HG03432 (cell line): Measurements from ENCODE around the gene LRMDA.
"Not testable (repeated sequence)": the region's sequence is repeated elsewhere in the genome, so short reads cannot be mapped to it uniquely, and the experiment has no call there.

Experiments
- ATAC-seq: cut with Tn5 transposase; IDR thresholded peaks from one replicate; pipeline ENCODE4 v1.9.1; 2021; ENCODE audit warnings: mild to moderate bottlenecking, moderate library complexity; ENCODE audit not compliant: unreplicated experiment

Gene LRMDA

DNA sequence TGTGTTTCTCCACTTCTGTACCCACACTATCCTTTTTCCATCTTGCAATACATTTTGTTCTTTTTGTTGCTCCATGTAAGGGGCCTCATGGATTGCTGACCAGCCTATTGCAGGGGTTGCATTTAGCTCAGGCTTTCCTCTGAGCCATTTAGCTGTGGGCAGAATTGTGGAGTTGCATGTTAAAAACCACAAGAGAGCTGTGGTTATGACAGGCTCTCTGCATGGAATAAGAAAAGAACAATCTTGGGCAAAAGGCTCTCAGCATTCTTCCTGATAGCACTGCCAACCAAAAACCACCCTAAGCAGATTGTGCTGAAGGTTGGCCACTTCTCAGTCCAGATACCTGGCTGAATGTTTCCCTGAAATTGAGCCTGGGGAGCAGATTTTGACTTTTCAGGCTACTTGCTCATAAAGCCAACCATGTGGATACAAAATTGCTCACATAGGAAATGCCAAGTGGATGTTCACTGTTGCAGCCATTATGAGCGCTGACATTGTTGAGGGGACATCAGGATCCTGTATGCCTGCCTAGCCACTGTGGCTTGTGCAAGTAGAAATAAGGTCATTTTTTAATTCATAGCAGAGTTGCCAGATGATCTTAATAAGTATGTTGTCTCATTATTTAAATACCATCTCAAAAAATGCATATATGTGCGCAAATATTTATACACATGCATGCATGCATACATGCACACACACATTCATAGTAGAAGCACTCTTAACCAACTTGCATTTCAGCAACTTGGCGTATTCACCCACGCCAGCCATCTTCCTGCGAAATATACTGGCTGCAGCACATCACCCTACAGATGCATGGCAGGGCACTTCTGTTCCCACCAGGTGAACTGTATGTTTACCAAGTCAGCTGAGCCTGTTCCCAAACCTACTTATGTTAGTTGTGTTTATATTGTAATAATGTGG is 695.4 kb downstream of the LRMDA start:
- ATAC-seq = no peak

DNA sequence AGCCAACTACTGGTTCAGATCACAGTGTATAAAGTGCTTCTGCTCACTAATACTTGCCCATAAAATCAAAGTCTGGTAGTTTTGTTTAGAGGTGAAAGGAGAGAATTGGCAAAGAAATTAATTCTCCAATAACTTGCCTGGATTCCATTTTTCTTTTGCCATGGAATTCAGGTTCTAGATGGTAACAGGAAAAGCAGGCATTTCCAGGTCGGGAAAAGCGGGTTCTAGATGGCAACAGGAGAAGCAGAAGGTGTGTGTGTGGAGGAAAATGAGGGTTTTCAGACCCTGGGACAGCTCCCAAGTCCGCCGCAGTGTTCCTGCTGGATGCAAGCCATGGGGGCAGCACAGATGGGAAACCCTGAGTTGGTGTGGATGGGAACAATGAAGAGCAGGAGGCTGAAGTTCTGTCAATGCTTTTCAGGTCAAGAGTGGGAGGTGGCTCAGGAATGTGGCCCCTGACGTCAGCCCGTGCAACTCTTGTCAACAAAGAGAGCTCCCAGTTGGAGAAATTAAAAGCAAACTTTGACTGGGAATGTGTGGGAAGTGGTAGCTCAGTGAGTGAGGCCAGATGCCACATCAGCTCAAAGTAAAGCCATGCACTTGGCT is 696.7 kb downstream of the LRMDA start:
- ATAC-seq = no peak

DNA sequence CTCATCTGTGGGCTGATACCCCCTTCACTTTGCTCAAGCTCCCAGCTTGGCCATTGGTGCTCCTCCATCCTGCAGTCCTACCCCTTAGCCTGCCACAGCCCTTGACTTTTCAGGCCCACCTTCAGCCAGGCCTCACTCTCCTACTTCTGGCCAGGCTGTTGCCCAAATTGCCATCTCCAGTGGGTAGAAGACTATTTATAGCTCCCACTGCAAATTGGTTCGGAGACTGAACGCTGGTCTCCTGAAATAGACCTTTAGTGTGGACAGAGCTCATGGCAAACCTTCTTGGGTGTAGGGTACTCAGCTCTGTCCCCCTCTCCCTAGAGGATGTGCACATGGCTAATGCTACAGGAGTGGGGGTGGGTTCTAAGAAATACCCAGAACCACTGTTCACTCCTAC is 697.8 kb downstream of the LRMDA start:
- no peak for ATAC-seq

DNA sequence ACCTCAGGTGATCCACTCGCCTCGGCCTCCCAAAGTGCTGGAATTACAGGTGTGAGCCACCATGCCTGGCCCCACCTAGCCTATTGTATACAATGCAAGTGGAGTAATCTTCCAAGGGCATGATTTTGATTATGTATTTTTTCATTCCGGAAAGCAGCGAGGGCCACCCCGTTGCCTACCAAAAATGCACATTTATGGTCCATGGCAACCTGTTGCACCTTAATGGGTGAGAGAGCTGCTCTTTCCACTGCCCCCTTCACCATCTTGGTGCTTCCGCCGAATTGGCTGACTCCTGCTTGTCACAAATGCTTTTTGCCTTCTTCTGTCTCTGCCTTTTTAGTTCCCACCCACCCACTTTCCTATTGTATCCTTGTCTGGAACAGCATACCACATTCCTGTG is 699.5 kb downstream of the LRMDA start:
- no peak for ATAC-seq

DNA sequence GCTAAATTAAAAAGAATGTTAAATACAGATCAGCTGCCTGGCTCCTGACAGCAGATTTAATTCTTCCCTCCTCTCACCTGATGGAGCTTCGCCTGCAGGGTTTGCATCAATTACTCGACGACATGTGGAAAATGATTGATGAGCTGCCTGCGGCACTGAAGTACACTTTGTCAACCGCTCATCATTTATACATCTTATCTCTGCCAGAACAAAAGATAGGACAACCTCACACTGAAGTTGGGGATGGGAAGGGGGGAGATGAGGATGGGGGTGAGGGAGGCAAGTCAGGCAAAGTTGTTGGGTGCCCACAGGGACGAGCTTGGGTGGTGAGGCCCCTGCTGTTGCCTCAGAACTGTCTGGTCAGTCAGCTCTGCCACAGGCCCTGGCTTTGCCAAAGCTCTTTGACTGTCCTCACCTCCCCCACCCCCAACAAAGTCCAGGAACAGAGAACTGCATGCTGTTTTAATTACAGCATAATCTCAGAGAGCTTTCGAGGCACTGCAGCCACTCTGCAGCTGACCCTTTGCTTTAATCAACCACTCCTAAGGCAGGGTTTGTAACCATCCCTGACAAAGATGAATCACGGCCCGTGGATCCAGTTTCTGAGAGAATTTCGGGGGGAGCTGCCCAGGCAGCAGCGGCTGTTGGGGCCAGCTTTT is 702.3 kb downstream of the LRMDA start:
- no peak for ATAC-seq

DNA sequence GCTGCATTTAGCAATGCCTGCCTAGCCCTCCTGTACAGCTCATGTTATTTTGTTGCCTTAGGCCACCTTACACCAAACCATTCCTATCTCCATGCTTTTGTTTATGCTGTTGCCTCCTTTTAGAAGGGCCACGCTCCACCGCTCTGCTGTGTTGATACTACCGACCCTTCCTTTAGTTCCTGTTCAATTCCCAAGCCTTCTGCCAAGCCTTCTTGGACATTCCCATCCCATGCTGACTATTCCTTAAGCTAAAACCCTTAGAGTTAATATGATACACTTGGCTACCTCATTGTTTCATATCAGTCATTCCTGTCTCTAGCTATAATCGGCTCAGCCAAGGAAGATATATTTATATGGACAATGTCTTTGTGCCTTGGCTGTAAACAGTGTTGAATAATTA is 705.5 kb downstream of the LRMDA start:
- no peak for ATAC-seq

DNA sequence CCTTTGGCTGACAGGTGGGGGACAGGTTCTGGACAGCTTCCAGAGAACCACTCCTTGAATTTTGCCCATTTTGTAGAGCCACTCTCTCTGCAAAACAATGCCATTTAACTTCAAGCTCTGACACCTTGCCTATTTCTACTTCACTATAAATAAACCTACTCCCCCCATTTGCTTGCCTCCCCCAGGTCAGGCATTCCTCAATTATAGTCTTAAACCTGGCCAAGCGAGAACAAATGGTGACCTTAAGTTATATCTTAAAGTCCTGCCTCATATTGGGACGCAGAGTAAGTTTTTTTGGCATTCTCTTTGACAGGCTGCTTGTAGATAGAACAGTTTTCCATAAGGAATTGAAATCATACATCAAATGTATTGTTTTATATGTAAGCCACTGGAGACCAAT is 706.9 kb downstream of the LRMDA start:
- no peak for ATAC-seq

DNA sequence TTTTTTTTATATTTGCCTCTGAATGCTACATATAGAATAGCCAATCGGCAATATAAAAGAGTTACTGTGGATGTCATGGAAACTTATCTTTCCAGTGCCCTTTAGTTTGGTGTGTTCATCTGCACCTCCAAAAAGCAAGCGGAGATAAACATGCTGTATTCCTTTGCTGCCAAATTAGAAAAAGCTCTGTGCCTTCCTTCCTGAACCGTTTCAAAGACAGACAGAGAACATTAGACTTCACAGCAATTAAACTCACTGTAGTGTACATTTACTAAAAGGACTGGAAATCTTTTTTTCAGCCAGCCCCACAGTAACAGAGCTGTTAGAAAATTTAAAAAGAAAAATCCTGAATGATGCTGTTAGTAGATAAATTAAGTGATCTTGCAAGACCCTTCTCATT is 707.5 kb downstream of the LRMDA start:
- ATAC-seq = no peak

DNA sequence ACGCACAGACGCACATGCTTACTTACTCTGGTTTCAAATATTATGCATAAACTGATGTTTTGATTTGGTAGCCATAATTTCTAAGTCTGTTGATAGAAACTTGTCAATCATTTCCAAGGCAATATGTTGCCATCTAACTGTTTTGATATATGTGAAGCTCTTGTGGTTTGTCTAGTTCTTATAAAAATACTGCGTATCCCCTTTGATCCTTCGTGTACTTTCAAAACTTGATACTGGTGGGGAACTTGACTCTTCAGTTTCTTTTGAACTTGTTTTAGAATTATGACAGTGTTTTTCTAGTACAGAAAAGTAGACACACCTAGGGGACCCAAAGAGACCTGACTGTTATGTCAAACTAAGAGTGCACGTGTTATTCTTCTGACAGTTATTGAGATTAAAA is 708.0 kb downstream of the LRMDA start:
- no peak for ATAC-seq

DNA sequence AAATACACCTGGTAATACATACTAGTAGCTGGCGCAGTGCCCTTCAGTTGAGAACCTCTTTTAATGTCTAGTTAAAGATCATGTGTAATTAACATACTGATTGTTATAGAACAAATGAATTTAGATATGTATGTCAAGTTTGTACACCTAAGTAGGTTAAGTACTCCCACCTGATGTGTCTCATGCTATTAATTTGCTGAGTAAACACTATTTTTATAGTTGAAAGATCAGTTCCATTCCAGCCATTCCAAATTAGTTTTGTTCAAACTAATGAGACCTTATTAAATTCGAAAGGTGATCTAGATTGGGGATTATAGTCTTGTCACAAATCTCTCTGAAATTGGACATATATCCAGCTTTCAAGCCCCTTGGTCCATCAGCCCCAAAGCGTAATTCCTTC is 710.0 kb downstream of the LRMDA start:
- ATAC-seq = no peak

DNA sequence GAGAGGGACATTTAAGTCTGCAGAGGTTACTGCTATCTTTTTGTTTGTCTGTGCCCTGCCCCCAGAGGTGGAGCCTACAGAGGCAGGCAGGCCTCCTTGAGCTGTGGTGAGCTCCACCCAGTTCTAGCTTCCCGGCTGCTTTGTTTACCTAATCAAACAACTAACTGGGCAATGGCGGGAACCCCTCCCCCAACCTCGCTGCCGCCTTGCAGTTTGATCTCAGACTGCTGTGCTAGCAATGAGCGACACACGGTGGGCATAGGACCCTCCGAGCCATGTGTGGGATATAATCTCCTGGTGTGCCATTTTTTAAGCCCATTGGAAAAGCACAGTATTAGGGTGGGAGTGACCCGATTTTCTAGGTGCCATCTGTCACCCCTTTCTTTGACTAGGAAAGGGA is 716.8 kb downstream of the LRMDA start:
- ATAC-seq = not testable (repeated sequence)

DNA sequence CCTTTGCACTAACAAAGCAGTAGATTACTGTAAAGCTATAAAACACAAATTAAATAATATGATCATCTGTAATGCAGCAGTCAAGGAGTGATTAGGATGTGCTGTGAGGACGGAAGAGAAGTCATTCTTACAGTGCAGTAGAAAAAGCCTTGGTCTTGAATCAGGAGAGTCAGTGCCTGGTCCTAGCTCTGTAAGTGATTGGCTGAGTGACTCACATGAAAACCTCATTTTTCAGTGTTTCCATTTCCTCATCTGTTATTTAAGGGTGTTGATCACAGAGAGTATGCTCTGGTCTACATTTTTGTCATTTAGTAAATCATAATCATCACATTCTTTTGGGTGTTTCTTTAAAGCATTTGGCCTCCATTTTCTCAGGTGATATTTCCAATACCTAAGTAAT is 717.8 kb downstream of the LRMDA start:
- no peak for ATAC-seq

- no peak for ATAC-seq
These were observed 718.2 kb downstream of the LRMDA start for GRCh38 chr10:76149602-76150138.

DNA sequence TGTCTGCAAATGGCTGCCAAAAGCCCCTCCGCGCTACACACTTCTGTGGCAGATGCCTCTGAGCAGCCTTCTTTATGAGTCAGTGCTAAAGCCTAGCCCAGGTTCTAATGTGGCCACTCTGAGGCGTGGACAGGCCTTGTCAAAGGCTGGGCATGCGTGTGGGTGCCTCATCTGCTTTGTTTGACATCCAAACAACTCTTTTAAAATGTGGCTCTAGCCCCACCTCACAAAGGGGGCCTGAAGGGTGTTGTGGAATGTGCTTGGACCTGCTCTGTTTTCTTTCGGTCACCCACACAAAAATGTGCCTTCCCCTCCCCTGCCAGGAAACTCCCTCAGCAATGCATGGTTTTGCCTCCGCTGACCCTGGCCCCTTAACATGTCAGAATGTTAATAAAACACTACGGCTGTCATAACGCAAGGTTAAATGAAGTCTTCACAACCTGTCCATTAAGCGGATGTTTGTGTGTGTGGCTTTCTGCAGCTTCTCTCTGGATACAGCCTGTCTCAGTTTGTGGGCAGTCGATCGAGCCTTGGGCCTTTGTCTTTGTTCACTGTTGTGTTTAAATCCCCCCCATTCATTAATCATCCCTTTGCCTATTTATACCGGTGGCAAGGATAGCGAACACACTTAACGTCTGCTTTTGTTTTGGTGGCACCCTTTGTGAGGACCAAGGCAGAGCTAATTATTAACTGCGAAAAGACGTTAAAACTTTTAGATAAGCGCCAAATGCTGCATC is 718.9 kb downstream of the LRMDA start:
- ATAC-seq = no peak

DNA sequence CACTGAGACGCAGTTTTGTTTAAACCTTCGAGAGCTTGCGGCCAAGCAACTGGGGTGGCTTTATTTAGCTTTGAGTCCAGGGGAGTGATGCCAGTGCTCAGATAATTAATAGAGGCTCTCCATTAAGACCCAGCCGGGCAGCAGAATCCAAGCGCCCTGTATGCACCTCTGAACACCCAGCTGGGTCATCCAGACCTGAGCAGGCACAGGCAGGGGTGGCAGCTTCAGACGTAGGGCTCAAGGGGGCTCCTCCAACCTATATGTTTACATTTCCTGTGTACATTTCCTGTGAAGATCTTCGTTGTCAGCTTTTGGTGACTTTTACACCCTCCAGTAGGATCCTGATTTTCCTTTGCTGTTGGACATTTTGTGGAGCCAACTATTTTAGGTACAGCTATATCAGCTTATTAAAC is 719.5 kb downstream of the LRMDA start:
- no peak for ATAC-seq

DNA sequence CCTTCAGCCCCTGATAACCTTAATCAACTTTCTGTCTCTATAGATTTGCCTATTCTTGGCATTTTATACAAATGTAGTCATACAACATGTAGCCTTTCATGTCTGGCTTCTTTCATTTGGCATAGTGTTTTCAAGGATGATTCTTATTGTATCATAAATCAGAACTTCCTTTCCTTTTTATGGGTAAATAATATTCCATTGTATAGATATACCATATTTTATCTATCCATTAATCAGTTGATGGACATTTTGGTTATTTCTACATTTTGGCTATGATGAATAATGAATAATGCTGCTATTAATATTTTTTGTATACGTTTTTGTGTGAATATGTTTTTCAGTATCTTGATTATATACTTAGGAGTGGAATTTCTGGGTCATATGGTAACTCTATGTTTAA is 720.8 kb downstream of the LRMDA start:
- no peak for ATAC-seq

- no peak for ATAC-seq
These were observed 724.5 kb downstream of the LRMDA start for GRCh38 chr10:76155961-76156360.

DNA sequence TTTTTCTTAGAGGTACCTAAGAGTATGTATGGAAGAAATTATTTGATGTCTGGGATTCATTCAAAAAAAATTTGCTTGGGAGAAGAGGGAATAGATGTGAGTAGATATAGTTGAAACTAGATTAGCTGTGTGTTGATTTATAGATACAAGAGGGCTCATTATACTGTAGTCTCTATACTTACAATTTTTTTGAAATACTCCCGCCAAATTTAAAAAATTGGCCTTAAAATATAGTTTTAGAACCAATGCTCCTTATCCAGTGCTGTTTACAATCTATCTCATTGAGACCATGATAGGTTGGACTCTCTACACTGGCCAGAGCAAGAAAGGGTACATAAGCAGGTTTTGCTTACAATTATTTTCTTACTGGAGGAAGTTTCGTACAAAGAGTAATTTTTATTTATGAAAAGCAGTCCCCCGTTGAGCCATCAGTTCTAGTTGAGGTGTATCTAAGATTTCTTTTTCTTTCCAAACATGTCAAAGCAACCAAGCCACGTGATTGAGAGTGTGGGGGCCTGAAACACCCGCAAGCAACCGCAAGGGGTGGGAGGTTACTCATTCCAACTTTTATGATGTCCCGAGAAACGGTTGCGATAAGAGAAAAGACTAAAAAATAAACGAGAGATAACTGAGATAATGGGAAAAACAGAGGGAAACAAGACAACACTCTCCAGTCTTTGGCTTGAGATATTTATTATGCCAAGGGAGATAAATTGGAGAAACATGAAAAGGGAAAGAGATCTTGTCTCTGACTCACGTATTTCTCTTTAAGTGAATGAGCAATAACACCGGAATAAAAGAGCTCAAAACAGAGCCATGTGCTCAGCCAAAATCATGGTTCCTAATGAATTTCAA is 729.2 kb downstream of the LRMDA start:
- ATAC-seq = no peak

- no peak for ATAC-seq
These were observed 729.8 kb downstream of the LRMDA start for GRCh38 chr10:76161301-76161582.

DNA sequence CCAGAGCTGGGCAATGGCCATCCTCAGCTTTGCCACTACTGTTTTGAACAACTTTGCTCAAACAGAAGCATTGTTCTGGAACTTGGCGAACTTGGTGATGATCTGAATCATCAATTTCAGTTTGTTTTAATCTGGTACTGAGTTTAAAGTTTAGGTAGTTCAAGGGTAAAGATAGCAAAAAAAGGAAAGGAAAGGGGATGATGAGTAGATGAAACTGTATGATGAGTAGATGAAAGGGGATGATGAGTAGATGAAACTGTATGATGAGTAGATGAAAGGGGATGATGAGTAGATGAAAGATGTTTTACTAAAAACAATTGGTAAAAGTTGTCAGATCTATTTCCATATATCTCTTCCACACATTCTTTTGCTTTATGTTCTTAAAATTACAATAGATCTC is 737.0 kb downstream of the LRMDA start:
- no peak for ATAC-seq
